Activated CD4-positive, CD25-positive, alpha-beta regulatory T cell treated with anti-CD3 and anti-CD28 coated beads, Interleukin-2, amount 50 U/mL, for 16 hours (primary cell): ENCODE results near the gene LRRC72.
"Not testable (repeated sequence)": the region's sequence is repeated elsewhere in the genome, so short reads cannot be mapped to it uniquely, and the experiment has no call there.

Experiments used
- DNase-seq: peaks from one replicate; pipeline ENCODE4 v3.0.0-alpha.2; 2020; ENCODE audit warnings: low read depth, low spot score

The LRRC72 gene

DNA sequence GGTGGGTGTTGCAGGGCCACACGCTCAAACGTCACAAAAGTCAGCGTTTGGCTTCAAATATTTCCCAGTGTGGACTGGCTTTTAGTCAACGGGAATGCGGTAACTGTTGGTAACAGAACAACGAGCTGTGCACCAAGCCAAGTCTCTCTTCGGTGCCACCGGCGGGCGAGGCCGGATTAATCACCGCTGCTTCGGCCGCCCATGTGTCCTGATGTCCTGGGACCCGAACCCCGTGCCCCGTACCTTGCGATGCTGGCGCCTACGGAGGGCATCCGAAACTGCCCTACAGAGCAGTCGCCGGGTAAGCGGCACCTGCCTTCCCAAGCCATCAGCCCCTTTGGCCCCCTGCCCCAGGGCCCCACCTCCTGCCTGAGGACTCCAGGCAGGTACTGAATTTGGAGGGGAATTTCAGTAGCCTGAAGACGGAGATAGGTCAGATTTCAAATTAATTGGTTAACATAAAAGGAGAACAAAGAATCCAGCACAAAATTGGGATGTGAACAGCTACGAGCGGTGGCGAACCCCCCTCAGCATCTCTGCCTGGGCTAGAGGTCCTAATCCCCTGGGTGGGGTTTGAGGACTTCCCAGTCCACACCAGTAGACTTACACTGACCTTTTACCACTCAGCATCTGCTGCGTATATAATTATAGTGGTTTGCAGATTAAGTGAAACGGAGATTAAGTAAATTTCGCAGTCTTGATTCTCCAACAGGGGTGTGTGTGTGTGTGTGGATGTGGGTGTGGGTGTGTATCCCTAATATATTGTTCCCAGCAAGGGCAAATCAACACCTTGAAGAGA lies at the start of gene LRRC72:
TSS of gene LRRC72 (plus strand) at position 84 of the 799 bp plus-strand sequence. CDS start at position 212, 128 bp downstream.
- no peak for DNase-seq

DNA sequence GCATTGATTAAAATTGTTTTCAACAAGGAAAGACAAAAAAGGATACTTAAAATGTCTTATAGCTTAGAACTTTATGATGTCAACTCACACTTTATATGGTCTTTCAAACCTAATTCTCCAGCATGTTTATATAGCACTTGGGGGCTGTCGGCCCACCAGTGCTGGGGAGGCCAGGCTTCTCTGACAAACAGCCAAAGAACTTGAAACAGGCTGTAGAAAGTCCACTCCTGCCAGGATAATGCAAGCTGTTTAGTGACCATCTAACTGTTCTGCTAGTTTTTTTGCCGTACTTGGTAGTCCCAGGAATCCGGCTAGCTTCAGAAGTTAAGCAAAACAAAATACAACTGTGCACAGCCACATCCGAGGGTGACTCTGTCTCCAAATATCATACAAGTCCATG lies 47.5 kb upstream of the LRRC72 start:
- no peak for DNase-seq

DNA sequence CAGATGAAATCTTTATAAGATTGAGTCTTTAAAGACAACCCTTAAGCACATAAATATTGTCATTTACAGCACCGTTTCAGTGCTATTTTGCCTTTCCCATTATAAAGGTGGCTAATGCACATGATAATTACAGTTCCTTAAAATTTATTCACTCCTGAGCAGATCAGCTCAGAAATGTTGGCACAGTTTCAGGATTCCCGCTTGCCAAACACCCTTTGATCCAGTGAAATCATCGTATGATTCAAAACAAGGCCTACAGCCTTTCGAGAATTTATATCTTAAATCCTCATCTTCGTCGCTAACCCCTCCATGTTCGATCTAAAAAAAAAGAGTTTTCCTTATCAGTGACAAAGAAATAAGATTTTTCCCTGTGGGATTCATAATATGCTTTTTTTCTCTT lies 47.0 kb upstream of the LRRC72 start:
- DNase-seq, result no peak

DNA sequence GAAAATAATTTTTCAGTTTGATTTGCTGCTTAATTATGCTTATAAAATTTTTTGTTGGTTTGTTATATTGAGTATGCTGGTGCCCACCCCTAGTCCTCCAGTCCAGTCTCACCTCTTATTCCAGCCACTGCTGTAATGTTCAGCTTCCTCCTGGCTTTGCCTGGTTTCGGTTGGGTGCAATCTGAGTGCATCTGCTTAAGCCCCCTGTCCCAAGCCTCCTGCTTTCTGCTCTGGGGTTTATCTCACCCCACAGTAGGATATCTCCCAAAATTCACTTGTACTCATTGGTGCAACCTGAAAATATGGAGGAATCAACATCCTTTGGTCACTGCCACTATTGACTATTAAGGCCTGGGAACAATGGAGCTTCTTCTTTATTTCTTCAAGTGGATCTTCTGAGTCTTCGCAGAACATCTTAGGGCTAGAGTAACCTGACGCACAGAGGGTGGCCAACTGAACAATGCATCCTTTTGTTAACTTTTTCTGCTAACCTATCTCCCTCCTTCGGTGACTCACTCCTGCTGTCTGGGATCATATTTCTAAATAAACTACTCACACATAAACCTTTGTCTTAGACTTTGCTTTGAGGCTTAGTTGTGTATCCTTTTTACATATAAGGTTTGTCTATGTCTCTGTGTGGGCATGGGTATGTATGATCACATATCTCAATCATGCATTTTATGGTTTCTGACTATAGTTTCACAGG lies 42.0 kb upstream of the LRRC72 start:
- no peak for DNase-seq

DNA sequence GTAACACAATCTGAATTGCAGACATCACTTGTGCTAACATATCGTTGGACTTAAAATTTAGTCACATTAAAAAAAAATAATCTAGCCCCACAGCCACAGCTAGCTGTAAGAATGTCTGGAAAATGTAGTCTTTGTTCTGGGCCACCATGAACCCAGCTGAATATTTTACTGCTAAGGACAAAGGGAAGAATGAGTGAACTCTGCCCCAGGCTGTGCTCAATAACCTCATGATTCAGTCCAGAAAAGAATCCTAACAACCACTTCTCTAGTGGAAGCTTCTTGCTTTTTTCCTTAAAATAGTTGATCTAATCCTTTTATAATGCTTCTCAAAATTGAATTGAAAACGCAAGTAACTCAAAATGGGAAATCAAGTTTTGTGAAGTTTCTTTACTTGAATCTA lies 35.5 kb upstream of the LRRC72 start:
- DNase-seq, result no peak

DNA sequence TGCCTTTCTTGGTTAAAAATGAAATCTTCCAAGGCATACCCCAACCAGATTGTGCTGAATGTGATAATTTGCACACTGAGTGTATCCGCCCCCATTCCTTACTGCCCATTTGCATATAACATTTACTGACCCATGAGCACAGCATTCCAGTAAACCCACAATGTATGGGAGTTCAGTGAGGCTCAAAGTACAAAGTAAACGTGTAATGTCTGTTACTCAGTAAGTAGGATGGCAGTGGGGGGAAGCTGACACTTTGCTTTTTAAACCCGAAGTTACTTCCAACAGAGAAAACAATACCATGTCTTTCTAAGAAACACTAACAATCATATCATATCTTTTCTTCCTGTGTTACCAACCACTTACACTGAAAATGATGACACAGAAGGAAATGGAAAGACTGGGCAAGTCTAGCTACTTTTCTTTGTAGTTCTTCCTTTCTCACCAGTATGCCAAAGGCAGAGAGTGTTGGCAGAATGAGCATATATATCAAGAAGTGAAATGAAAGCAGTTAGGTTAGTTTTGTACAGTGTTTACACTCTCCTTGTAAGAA lies 34.0 kb upstream of the LRRC72 start:
- no peak for DNase-seq

DNA sequence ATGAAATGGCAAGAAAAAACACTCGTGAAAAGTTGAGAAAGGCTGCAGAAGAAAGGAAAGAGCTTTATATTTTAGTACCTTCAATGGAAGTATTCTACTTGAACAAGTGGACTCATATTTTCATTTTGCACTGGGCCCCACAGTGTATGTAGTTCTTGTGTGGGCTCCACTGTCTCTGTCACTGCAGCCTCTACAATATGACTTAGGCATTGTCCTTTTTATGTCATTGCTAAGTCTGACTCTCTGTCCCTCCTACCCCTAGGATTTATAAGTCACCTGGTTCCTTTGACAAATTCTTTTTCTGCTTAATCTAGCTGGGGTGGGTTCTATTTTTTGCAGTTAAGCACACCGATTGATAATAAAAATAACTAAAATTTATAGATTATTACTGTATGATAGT lies 33.4 kb upstream of the LRRC72 start:
- DNase-seq, result no peak

DNA sequence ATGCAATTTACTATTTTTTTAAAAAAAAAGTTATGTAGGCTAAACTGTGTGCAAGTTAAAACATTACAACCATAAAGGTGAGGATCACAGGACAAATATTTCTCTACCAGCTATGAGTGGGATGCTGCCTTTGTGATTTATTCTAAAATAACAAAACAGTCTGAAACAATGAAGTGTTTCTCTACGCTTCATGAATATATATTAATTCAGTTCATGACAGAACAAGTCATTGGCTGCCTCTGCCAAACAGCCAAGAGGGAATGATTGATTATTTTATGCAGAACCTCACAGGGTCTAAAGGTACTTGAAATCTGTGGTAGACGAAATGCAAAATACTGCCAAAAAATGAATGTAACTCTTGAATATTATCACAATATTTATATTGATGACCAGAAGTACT lies 32.1 kb upstream of the LRRC72 start:
- DNase-seq, result no peak

DNA sequence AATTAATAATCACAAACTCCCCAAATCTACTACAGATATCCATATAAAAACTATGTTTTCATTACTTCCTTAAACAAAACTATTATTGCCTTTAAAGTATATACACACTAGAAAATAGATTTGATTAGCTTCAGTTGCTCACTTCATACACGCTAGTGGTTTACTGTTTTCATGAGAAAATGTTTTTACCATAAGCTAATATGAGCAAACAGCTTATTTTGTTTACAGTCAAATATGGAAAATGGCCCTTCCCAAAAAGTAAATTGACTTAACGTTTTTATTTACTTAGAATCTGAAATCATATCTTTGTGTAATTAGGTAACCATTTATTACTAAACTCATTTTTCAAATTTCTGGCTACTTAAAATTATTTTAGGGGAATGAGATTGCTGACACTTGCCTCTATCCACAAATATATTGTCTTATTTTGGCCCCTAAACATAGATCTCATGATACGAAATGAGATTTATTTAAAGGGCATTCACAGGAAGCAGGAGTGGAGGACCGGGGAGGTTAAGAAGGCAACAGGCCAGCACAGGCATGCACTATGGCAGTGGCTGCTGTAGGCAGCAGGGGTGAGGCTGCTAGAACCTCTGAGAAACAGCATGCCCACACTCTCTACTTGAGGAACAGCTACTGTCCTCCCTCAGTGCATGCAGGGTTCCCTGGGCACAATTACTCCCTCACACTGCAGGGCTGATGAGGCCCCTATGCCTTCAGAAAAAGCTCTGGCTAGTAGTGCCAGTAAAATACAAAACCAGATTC lies 31.5 kb upstream of the LRRC72 start:
- DNase-seq, result no peak

DNA sequence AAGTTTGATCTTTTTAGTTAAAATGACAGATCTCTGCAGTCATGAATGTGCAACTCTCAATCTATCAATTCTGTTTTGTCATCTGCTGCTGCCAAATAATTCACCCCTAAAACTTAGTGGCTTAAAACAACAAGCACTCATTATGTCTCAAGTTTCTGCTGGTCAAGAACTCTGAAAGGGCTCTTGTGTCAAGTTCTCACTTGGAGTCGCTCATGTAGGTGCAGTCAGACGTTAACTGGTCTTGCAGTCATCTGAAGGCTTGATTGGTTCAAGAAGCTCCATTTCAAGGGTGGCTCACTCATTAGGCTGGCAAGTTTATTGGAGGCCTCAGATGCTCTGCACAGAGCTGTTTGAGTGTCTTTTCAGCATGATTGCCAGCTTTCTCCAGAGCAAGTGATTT lies 28.5 kb upstream of the LRRC72 start:
- no peak for DNase-seq

DNA sequence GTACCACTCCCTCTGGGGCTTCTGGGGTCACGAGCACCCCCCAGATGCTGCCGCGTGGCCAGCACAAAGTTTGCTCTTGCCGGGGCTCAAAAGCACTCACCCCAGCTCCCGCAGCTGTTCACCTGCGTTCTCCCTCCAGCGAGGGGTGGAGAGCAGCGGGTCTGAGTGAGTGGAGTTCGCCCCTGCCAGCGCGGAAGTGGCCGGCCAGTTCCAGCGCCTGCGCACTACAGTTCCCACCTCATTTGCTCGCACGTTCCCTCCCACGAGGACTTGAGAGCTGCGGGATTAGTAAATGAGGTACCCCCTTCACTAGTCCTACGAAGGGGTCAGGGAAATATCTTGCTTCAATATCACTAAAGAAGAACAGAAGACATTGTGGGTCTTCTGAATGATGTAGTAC lies 24.3 kb upstream of the LRRC72 start:
- DNase-seq, result no peak

DNA sequence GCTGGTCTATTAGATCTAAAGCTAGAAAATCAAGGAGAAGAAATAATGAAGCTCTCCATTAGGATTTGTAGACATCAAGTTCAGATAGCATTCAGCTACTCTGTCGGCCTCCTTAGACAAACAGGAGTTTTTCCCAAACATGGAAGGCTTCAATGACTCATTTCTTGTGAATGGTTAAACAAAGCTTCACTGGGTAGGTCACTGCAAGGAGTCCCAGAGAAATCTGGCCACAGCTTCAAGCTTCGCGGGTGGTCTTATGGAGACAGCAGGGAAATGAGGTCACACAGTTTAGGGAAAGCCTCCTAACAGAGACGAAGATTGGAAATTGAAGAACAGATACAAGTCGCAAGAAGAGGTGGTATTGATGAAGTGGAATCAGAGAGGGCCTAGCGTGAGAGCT lies 22.6 kb upstream of the LRRC72 start:
- DNase-seq, result no peak

DNA sequence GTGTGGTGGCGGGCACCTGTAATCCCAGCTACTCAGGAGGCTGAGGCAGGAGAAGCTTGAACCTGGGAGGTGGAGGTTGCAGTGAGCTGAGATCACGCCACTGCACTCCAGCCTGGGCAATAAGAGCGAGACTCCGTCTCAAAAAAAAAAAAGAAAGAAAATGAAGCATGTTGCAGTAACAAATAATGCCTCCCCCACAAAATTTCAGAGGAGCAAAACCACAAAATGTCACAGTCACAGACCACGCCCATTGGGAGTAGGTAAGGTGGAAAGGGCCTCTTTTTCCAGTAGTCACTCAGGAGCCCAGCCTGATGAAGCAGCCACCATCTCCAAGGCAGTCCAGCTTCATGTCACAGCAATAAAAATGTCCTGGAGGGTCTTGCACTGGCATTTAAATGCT lies 20.2 kb upstream of the LRRC72 start:
- DNase-seq, result not testable (repeated sequence)

DNA sequence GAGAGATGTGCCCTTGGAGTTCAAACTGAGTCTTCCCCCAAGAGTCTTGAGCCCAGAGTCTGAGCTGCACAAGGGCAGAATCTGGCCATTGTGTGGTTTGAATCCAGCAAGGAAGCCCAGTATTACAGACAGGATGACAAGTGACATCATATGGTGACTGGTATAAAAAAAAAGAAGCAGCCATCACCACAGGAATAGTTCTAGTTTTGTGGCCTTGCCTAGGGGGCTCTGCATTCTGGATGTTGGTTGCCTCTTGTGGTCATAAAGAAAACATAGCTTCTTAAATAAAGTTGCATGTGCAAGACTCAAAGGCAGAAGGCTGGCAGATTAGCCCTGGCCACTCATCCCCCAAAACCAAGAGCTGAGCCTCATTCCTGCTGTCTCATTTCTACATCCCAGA lies 16.8 kb upstream of the LRRC72 start:
- no peak for DNase-seq

DNA sequence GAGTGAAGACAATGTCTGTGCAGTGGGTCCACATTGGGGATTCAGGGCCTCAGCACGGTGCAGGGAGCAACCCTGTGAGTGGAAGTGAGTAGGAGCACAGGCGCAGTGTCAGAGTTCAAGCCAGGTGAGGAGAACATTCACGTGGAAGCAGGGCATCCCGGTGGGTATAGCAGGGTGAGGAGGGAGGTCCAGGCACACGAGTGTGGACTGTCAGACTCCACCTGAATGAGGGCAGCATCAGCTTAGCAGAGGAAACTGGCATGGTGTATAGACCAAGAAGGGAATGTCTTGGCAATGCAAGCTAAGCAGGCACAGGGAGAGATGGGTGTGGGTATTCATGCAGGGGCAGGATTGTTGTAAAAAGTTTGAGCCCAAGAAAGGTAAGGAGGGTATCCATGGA lies 15.3 kb upstream of the LRRC72 start:
- DNase-seq, result no peak

DNA sequence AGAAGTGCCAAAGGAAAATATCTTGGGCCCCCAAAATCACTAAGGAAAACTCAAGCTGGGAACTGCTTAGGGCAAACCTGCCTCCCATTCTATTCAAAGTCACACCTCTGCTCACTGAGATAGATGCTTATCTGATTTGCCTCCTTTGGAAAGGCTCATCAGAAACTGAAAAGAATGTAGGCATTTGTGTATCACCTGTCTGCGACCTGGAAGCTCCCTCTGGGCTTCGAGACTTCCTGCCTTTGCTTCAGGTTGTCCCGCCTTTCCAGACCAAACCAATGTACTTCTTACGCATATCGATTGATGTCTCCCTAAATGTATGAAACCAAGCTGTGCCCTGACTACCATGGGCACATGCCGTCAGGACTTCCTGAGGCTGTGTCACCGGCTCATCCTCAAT lies 14.5 kb upstream of the LRRC72 start:
- no peak for DNase-seq

DNA sequence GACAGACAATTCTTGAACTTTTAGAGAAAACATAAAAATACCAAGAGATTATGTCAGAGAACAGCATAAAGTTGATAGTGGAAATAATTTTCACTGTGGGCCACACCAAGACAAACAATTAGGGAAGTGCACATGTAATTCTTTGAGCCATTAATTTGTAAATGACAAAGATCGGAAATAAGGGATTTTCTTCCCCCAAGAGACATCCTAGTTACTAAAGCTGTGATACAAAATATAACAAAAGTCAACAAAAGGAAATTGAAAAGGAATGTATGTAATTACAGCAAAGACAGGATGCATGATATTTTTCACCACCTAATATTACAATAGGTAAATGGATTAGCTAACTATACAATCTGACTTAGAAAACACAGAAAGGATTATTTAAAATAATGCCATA lies 12.4 kb upstream of the LRRC72 start:
- DNase-seq, result no peak

DNA sequence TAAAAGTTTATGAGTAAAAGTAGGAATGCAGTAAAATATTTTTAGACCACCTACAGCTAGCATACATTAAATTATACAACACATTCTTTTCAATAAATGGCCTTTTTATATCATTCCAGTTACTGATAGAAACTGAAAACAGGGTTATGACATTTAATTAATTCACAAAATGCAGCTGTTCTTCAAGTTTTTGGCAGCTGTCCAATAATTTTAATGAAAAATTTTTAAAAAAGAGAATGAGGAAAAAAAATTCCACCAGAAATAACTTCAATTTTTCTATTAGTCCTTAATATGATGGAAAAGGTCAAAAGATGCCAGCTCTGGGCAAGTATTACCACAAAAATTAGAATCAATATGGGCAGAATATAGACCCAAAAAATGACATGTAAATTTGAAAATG lies 11.9 kb upstream of the LRRC72 start:
- DNase-seq, result no peak

DNA sequence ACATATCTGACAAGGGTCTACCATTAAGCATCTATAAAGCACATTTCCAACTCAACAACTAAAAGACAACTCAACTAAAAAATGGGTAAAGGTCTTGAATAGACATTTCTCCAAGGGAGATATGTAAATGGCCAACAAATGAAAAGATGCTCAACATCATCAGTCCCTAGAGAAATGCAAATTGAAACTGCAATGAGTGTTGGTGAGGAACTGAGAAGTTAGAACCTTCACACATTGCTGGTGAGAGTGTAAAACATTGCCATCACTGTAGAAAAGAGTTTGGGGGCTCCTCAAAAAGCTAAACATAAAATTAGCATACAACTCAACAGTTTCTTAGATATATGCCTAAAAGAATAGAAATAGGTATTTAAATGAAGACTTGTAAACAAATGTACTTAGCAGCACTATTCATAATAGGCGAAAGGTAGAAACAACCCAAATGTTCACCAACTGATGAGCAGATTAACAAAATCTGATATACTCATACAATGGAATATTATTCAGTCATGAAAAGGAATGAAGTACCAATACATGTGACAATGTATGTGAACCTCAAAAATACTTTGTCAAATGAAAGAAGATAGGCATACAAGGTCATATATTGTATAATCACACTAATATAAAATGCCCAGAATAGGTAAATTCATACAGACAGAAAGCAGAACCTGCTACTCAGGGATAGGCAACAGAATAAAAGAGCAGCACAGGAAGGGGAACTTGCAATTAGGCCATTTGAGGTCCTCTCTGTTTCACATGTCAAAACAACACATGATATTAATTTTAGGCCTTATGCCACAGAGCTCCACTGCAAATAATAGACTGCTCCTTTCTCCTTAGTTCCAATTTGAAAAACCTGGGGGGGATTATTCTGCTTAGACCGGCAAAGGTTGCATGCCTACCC lies 10.6 kb upstream of the LRRC72 start:
- no peak for DNase-seq

DNA sequence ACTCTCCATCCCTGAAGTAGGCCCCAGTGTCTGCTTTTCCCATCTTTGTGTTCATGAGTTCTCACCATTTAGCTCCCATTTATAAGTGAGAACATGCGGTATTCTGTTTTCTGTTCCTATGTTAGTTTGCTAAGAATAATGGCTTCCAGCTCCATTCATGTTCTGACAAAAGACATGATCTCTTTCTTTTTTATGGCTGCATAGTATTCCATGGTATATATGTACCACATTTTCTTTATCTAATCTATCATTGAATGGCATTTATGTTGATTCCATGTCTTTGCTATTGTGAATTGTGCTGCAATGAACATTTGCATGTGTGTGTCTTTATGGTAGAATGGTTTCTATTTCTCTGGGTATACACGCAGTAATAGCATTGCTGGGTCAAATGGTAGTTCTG lies 6.6 kb upstream of the LRRC72 start:
- DNase-seq, result not testable (repeated sequence)

DNA sequence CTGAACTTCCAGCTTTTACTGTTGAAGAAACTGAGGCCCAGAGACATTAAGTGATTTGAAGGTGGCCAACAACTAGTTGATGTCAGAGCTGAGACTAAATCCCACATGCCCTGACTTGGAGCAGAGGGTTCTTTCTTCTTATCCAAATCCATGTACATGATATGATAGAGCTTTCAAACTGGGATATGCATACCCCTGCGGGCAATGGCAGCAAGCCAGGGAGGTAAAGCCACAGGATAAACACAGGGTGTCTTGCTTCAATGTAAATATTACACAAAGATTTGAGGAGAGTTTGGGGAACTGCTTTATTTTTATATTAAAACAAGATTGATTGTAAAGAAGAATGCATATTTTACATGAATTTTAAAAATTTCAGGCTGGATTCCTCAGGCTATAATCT lies 2.3 kb upstream of the LRRC72 start:
- no peak for DNase-seq
